ENCODE results near the gene RER1.

DNA sequence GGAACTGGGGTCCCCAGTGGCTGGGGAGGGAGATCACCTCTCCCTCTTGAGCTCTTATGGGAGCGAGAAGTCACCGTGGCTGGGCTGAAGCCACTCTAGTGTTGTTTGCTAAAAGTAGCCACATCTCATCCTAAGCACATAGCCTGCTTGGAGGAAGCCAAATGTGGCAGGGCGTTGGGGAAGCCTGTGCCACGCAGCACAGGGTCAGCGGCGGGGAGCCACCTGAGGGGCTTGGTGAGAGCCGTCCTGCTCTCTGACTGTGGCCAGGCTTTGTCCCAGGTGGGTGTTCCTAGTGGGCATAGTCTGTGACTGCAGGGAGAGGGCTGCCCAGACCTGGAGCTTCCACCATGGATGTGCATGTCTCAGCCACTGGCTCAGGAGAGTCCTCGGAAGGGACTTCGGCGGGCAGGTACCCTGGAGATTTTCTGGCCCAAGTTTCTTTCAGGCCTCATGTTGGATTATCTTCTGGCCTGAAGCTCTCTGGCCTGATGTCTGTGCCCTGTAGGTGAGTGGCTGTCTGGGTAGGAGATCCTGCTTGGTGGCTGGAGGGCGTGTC lies 39.2 kb upstream of the RER1 start:
- TF ChIP-seq, protein P1, sequence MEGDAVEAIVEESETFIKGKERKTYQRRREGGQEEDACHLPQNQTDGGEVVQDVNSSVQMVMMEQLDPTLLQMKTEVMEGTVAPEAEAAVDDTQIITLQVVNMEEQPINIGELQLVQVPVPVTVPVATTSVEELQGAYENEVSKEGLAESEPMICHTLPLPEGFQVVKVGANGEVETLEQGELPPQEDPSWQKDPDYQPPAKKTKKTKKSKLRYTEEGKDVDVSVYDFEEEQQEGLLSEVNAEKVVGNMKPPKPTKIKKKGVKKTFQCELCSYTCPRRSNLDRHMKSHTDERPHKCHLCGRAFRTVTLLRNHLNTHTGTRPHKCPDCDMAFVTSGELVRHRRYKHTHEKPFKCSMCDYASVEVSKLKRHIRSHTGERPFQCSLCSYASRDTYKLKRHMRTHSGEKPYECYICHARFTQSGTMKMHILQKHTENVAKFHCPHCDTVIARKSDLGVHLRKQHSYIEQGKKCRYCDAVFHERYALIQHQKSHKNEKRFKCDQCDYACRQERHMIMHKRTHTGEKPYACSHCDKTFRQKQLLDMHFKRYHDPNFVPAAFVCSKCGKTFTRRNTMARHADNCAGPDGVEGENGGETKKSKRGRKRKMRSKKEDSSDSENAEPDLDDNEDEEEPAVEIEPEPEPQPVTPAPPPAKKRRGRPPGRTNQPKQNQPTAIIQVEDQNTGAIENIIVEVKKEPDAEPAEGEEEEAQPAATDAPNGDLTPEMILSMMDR (IDR thresholded peaks at IDR 0.05) = no peak
- no peak for TF ChIP-seq POLR2A (IDR thresholded peaks at IDR 0.05)
- no peak for TF ChIP-seq POLR2AphosphoS5 (IDR thresholded peaks at IDR 0.05)
